H1 (cell line): ENCODE measurements around the gene PHACTR2. TPM values are rescaled to one million over a fixed set of nuclear protein-coding genes. Genes with fewer than 3 reads are reported as not detected.

Experiments used
- CTCF ChIA-PET: fragments of 300-600 bp; sonication (Branson Sonifier 250); formaldehyde crosslinking; loops from one replicate; lab custom pipeline; 2021; ENCODE audit not compliant: partially characterized antibody; lab: Charles Lee
- POLR2A ChIA-PET: fragments of 300-600 bp; sonication (Branson Sonifier 250); formaldehyde crosslinking; loops from one replicate; lab custom pipeline; 2021; ENCODE audit warnings: inconsistent platforms; ENCODE audit not compliant: partially characterized antibody; lab: Charles Lee
- DNase-seq, 2 experiments: peaks; one replicate each; pipeline versions ENCODE4 v3.0.0 to v3.0.0-alpha.2; 2010 to 2022; ENCODE audit warnings: low spot score in 2 of 2, low read depth in 1 of 2, mixed read lengths in 1 of 2
- FAIRE-seq: peaks from 2 replicates; lab custom pipeline; 2011; peaks lifted over from hg19 to GRCh38; lab: Jason Lieb, UNC
- H2AFZ ChIP-seq: 2 replicates; pipeline ENCODE4 v1.8.1; 2012; ENCODE audit warnings: low read length, inconsistent platforms
- H2AK5ac ChIP-seq: 2 replicates; pipeline ENCODE4 v1.6.1; 2013; ENCODE audit warnings: low read depth, low read length
- H2BK120ac ChIP-seq: replicated peaks from 2 replicates; pipeline ENCODE3; 2013; ENCODE audit warnings: low read depth, low read length, inconsistent platforms
- H2BK12ac ChIP-seq: 2 replicates; pipeline ENCODE4 v1.6.1; 2013; ENCODE audit warnings: low read depth, low read length
- H2BK15ac ChIP-seq: 2 replicates; pipeline ENCODE4 v1.6.1; 2013; ENCODE audit warnings: low read length
- H2BK20ac ChIP-seq: 2 replicates; pipeline ENCODE4 v1.6.1; 2013; ENCODE audit warnings: low read length
- H2BK5ac ChIP-seq: 2 replicates; pipeline ENCODE4 v1.6.1; 2013; ENCODE audit warnings: low read depth, low read length
- H3K14ac ChIP-seq: 2 replicates; pipeline ENCODE4 v1.6.1; 2013; ENCODE audit warnings: inconsistent platforms; ENCODE audit not compliant: insufficient read length
- H3K18ac ChIP-seq: 2 replicates; pipeline ENCODE4 v1.6.1; 2013; ENCODE audit warnings: low read length; ENCODE audit errors: extremely low read depth
- H3K23ac ChIP-seq: 2 replicates; pipeline ENCODE4 v1.6.1; 2013; ENCODE audit warnings: inconsistent platforms; ENCODE audit not compliant: insufficient read length
- H3K23me2 ChIP-seq: 2 replicates; pipeline ENCODE4 v1.6.1; 2013; ENCODE audit warnings: low read depth, low read length
- H3K27ac ChIP-seq: 2 replicates; pipeline ENCODE4 v1.6.1; 2011; ENCODE audit warnings: low read depth, low read length, inconsistent platforms
- H3K27me3 ChIP-seq, 4 experiments: replicated peaks in 1 of 4; 1 replicate in 1 of 4; 2 replicates in 3 of 4; pipeline versions ENCODE4 v1.6.1 to v1.8.1; 2011 to 2013; ENCODE audit warnings: low read length in 3 of 4, mild to moderate bottlenecking in 3 of 4, inconsistent platforms in 2 of 4, mixed read lengths in 2 of 4, moderate library complexity in 1 of 4; ENCODE audit not compliant: control insufficient read depth in 3 of 4, insufficient read depth in 3 of 4; ENCODE audit errors: extremely low read depth in 1 of 4
- H3K36me3 ChIP-seq, 4 experiments: 2 replicates each; pipeline versions ENCODE4 v1.6.1 to v1.8.1; 2011 to 2013; ENCODE audit warnings: mild to moderate bottlenecking in 4 of 4, low read length in 3 of 4, moderate library complexity in 2 of 4, control low read depth in 1 of 4, inconsistent platforms in 1 of 4; ENCODE audit not compliant: insufficient read depth in 4 of 4, control insufficient read depth in 2 of 4
- H3K4ac ChIP-seq: replicated peaks from 2 replicates; pipeline ENCODE3; 2013; ENCODE audit warnings: low read length, low read depth, mixed read lengths, inconsistent platforms; ENCODE audit not compliant: insufficient read length
- H3K4me1 ChIP-seq, 4 experiments: replicated peaks in 1 of 4; 1 replicate in 1 of 4; 2 replicates in 3 of 4; pipeline versions ENCODE4 v1.6.1 to v1.8.1; 2011 to 2013; ENCODE audit warnings: low read length in 3 of 4, inconsistent platforms in 2 of 4, mixed read lengths in 1 of 4; ENCODE audit not compliant: insufficient read depth in 4 of 4, control insufficient read depth in 3 of 4
- H3K4me2 ChIP-seq, 2 experiments: 2 replicates each; pipeline versions ENCODE4 v1.6.1 to v1.8.1; 2011 to 2013; ENCODE audit warnings: low read depth in 2 of 2, low read length in 2 of 2, control low read depth in 1 of 2, inconsistent platforms in 1 of 2, mild to moderate bottlenecking in 1 of 2; ENCODE audit not compliant: insufficient read depth in 1 of 2
- H3K4me3 ChIP-seq, 4 experiments: fragments of 200-600, 300-600 bp in 1 of 4; sonication (generic), shearing (Covaris generic), sonication (Bioruptor Twin) in 1 of 4; 2 replicates each; pipeline versions ENCODE4 v1.5.1 to v1.8.1; 2011 to 2016; ENCODE audit warnings: low read length in 4 of 4, low read depth in 3 of 4, control low read depth in 2 of 4, inconsistent platforms in 2 of 4, mild to moderate bottlenecking in 2 of 4, mixed read lengths in 1 of 4, moderate library complexity in 1 of 4; ENCODE audit not compliant: insufficient read depth in 2 of 4; ENCODE audit errors: extremely low read depth in 1 of 4
- H3K56ac ChIP-seq: replicated peaks from 2 replicates; pipeline ENCODE3; 2013; ENCODE audit warnings: low read depth, mild to moderate bottlenecking, mixed read lengths, low read length, inconsistent platforms; ENCODE audit not compliant: insufficient read length
- H3K79me1 ChIP-seq: 2 replicates; pipeline ENCODE4 v1.6.1; 2013; ENCODE audit warnings: low read depth, low read length, control low read depth
- H3K79me2 ChIP-seq, 2 experiments: 2 replicates each; pipeline versions ENCODE4 v1.6.1 to v1.8.1; 2012 to 2013; ENCODE audit warnings: low read length in 2 of 2, mild to moderate bottlenecking in 2 of 2, inconsistent platforms in 1 of 2; ENCODE audit not compliant: insufficient read depth in 2 of 2, control insufficient read depth in 1 of 2
- H3K9ac ChIP-seq, 4 experiments: replicated peaks in 1 of 4; 1 replicate in 1 of 4; 2 replicates in 3 of 4; pipeline versions ENCODE4 v1.6.1 to v1.8.1; 2011 to 2013; ENCODE audit warnings: low read depth in 3 of 4, low read length in 3 of 4, control low read depth in 2 of 4, mild to moderate bottlenecking in 2 of 4, moderate library complexity in 2 of 4, inconsistent platforms in 1 of 4; ENCODE audit errors: extremely low read depth in 1 of 4
- H3K9me3 ChIP-seq, 2 experiments: 2 replicates each; pipeline versions ENCODE4 v1.6.1 to v1.8.1; 2012 to 2013; ENCODE audit warnings: mild to moderate bottlenecking in 2 of 2, moderate library complexity in 2 of 2, control low read depth in 1 of 2, inconsistent platforms in 1 of 2, low read depth in 1 of 2, low read length in 1 of 2, mixed read lengths in 1 of 2; ENCODE audit not compliant: insufficient read depth in 2 of 2
- H4K20me1 ChIP-seq, 2 experiments: replicated peaks in 1 of 2; 2 replicates each; pipeline versions ENCODE3 to v1.8.1; 2011 to 2013; ENCODE audit warnings: inconsistent platforms in 2 of 2, low read length in 2 of 2, mild to moderate bottlenecking in 1 of 2; ENCODE audit not compliant: insufficient read depth in 2 of 2, control insufficient read depth in 1 of 2
- H4K5ac ChIP-seq: 2 replicates; pipeline ENCODE4 v1.6.1; 2013; ENCODE audit warnings: low read length, low read depth, mixed read lengths, inconsistent platforms; ENCODE audit not compliant: insufficient read length
- H4K8ac ChIP-seq: 2 replicates; pipeline ENCODE4 v1.8.0; 2013; ENCODE audit warnings: mild to moderate bottlenecking, moderate library complexity, low read length, inconsistent platforms; ENCODE audit not compliant: insufficient read depth; ENCODE audit errors: extremely low read depth
- H4K91ac ChIP-seq: replicated peaks from 2 replicates; pipeline ENCODE3; 2013; ENCODE audit warnings: low read length, mixed read lengths, inconsistent platforms; ENCODE audit not compliant: insufficient read length
- CBX8 ChIP-seq: fragments of 300-800, 300-1000 bp; sonication (generic); IDR thresholded peaks from 2 replicates; pipeline ENCODE4 v1.7.1; 2016; ENCODE audit warnings: low read depth, low read length, borderline replicate concordance
- CREB1 ChIP-seq: IDR thresholded peaks from 2 replicates; pipeline ENCODE4 v1.6.1; 2012; ENCODE audit warnings: inconsistent platforms
- EZH2 ChIP-seq: fragments of 200-600 bp; sonication (generic); IDR thresholded peaks from 2 replicates; pipeline ENCODE4 v1.7.1; 2012; ENCODE audit warnings: low read depth, mild to moderate bottlenecking, moderate library complexity, low read length, inconsistent platforms; ENCODE audit not compliant: severe bottlenecking
- MAFK ChIP-seq: IDR thresholded peaks from 2 replicates; pipeline ENCODE4 v1.6.1; 2012; ENCODE audit warnings: low read depth, mild to moderate bottlenecking, improper control_type of control experiment, low read length
- MAX ChIP-seq: IDR thresholded peaks from 2 replicates; pipeline ENCODE4 v1.6.1; 2012; ENCODE audit warnings: inconsistent platforms
- PHF8 ChIP-seq: fragments of 200-600 bp; sonication (generic); conservative IDR thresholded peaks from 2 replicates; pipeline ENCODE4 v1.7.1; 2012; ENCODE audit warnings: low read depth, mild to moderate bottlenecking, inconsistent platforms, low read length, moderate library complexity
- POLR2AphosphoS5 ChIP-seq: IDR thresholded peaks from 2 replicates; pipeline ENCODE4 v1.6.1; 2011; ENCODE audit warnings: low read depth, low read length
- SIN3A ChIP-seq, 2 experiments: IDR thresholded peaks in 1 of 2; conservative IDR thresholded peaks in 1 of 2; 2 replicates each; pipeline ENCODE4 v1.6.1; 2011 to 2012; ENCODE audit warnings: low read length in 2 of 2, improper control_type of control experiment in 1 of 2, low read depth in 1 of 2, mild to moderate bottlenecking in 1 of 2
- TAF7 ChIP-seq: optimal IDR thresholded peaks from 2 replicates; pipeline ENCODE3; 2011; ENCODE audit warnings: low read depth, mild to moderate bottlenecking, inconsistent platforms, low read length, moderate library complexity, borderline replicate concordance
- WGBS, 2 experiments: shearing (Covaris generic) in 1 of 2; methylation state at CpG; one replicate each; pipeline versions ENCODE4 v1.1.6 to v1.1.7; 2013 to 2015; ENCODE audit warnings: low lambda C conversion rate in 2 of 2, mixed read lengths in 2 of 2, inconsistent platforms in 1 of 2, low coverage in 1 of 2, missing lambda C conversion rate in 1 of 2; ENCODE audit not compliant: insufficient replicate concordance in 2 of 2, insufficient coverage in 1 of 2, insufficient read length in 1 of 2; ENCODE audit errors: extremely low coverage in 1 of 2, missing lambda C conversion rate in 1 of 2; 5-methylcytosine and 5-hydroxymethylcytosine counted together
- polyA plus RNA-seq, 7 experiments: library from polyadenylated mRNA; depleted of rRNA in 3 of 7; stranded (reverse) in 5 of 7; unstranded in 2 of 7; fragments of >200 nt in 5 of 7; fragments of 200-250 nt in 2 of 7; gene quantifications; 1 replicate in 5 of 7; 2 replicates in 1 of 7; 4 replicates in 1 of 7; pipeline versions ENCODE4 v1.2.1 to v1.2.3, GENCODE V29; 2011 to 2013; ENCODE audit warnings: missing spikeins in 2 of 7, mixed read lengths in 2 of 7
- total RNA-seq: library from RNA; stranded (reverse); fragmentation: NEBNext Ultra II Directional; extraction: Animal tissue kit (Norgen Biotek cat#: 25700); gene quantifications from 2 replicates; pipeline ENCODE4 v1.2.1, GENCODE V29; 2021

Gene PHACTR2
- total and polyA plus RNA-seq, 2 of the 8 experiments (the other 6 are each of a cell fraction or from before 2014, with no cell fraction given), result 16.9 to 131 TPM

- no peak overlapping the region for H3K18ac ChIP-seq
- H3K14ac ChIP-seq, result no peak overlapping the region
- no peak overlapping the region for H2BK120ac ChIP-seq
- peaks cover 1% of the 10 kb centered on the region; the same call in 1 of the 2 replicates for H3K23me2 ChIP-seq
- no peak for TF ChIP-seq SIN3A (conservative IDR thresholded peaks at IDR 0.05 in 1 of 2, IDR thresholded peaks at IDR 0.05 in 1 of 2; ENCODE audit: low read depth in 1 of 2, low read length in 2 of 2)
- no peak for TF ChIP-seq MAX
- no peak for TF ChIP-seq POLR2AphosphoS5
- TF ChIP-seq PHF8, result no peak
- TF ChIP-seq TAF7, result no peak
- TF ChIP-seq EZH2, result no peak
- no peak for TF ChIP-seq CREB1
- TF ChIP-seq CBX8, result no peak
- no peak for TF ChIP-seq MAFK
- no peak overlapping the region for H2BK15ac ChIP-seq
- H4K5ac ChIP-seq, result no peak overlapping the region
- no peaks in the 10 kb centered on the region for H3K9me3 ChIP-seq
- peaks cover 2 to 24% (median 18%) of the 10 kb centered on the region in 4 experiments; a peak in 6 of 7 replicates for H3K4me1 ChIP-seq
- no peak overlapping the region for H3K9ac ChIP-seq
- H2AK5ac ChIP-seq, result no peak overlapping the region
- no peak overlapping the region for H2AFZ ChIP-seq
- no peak overlapping the region for H4K91ac ChIP-seq
- ChIA-PET POLR2A (interaction anchor here (1.2 to 1.3 kb wide), 2 partner anchors 13 to 151 kb away, joined by 3 read pairs; partner anchors contain the start of gene LTV1), CTCF (interaction anchor here (1.1 to 1.5 kb wide), 3 partner anchors 97 to 250 kb away, joined by 3 to 4 read pairs (median 4); no protein-coding TSS in a partner anchor)
- H3K27me3 ChIP-seq, result no peaks in the 10 kb centered on the region
- no peak overlapping the region for H4K8ac ChIP-seq
- no peak overlapping the region for H3K4ac ChIP-seq
- WGBS, 2 experiments, result 85% methylated on average over 7 of the region's 7 CpGs; no CpG with 5 or more reads in 1 of the 2 experiments
- FAIRE-seq, result no peak
- H3K36me3 ChIP-seq, result no peaks in the 10 kb centered on the region
- DNase-seq, result no peak
- no peak overlapping the region for H3K4me3 ChIP-seq
- no peak overlapping the region for H2BK12ac ChIP-seq
- H4K20me1 ChIP-seq, result no peaks in the 10 kb centered on the region
- peaks cover 7 to 96% of the 10 kb centered on the region in 2 experiments for H3K79me2 ChIP-seq
- H3K23ac ChIP-seq, result no peak overlapping the region
- H2BK20ac ChIP-seq, result no peak overlapping the region
- peaks cover 6% of the 10 kb centered on the region; the same call in 1 of the 2 replicates for H3K79me1 ChIP-seq
- no peak overlapping the region for H3K56ac ChIP-seq
- H3K27ac ChIP-seq, result no peak overlapping the region
- peak overlapping the region in 1 of 2 experiments; percentile 9; a peak in 2 of 4 replicates for H3K4me2 ChIP-seq
- no peak overlapping the region for H2BK5ac ChIP-seq
These were observed 14.3 kb downstream of the PHACTR2 start for GRCh38 chr6:143691900-143692636.
